ENCODE measurements around the gene CCDC120.

GRCh38 chrX:49040376-49040955, 18.3 kb upstream of the CCDC120 start:
- no peak for TF ChIP-seq CTCF (IDR thresholded peaks at IDR 0.05)
- TF ChIP-seq POLR2A (IDR thresholded peaks at IDR 0.05; ENCODE audit: low read depth): no peak
- no peak for TF ChIP-seq POLR2AphosphoS5 (IDR thresholded peaks at IDR 0.05)
